M059J (cell line): ENCODE data around the gene PLA2G2C. TPM values are rescaled to one million over a fixed set of nuclear protein-coding genes. Genes with fewer than 3 reads are reported as not detected.
A peak's percentile ranks its signal among the peaks of the same experiment; 100 is the strongest.

Experiments used
- DNase-seq: peaks from one replicate; pipeline ENCODE4 v3.0.0-alpha.2; 2012; ENCODE audit warnings: low read depth
- total RNA-seq: library from RNA; depleted of rRNA; stranded (reverse); fragments of >200 nt; shearing (Covaris generic); gene quantifications from 2 replicates; pipeline ENCODE4 v1.2.3, GENCODE V29; 2014

The PLA2G2C gene
- total RNA-seq, 1 experiment from 2014 or later = not detected

DNA sequence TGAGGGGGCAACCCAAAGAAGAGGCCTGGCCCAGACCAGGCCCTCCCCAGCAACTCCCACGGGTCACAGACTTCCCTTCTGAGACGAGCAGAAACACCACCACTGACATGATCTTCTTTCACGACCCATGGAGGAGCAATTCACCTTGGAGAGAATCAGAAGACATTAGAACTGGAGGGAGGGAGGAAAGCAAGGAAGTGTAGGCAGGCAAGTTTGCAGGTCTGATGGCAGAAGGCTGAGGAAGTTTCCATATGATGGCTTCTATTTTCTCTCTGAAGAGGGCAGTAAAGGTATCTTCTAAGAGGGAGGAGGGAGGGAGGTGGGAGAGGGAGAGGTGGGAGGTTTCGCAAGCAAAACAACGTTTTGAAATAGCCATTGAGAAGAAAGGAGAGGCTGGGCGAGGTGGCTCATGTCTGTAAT is 1.8 kb downstream of the PLA2G2C start:
- no peak for DNase-seq

DNA sequence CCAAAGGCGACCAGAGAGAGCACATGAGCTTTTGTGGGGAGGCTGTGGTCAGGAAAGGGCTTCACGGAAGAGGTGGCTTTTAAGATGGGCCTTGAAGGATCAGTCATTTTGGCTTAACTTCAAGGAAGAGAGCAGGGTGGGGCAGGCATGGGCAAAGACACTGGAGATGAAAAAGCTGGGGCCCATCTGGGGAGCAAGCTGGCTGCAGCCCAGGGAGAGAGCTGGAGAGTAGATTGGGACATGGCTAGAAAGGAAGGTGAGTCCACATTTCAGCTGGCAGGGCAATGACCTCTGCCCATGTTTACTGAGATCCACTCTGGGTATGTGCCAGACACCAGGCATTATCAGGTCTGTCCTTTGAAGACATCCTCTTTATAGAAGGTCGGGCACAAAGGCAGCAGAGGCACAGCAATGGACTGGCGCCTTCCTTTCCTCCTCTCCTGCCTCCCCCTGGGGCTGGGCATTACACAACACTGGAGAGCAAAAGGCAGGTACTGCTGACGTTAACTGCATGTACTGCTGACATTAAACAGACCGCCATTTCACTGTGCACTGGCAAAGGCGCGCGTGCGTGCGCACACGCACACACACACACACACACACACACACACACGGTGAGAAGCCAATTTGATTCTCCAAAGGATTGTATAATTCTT is 2.6 kb downstream of the PLA2G2C start:
- no peak for DNase-seq

DNA sequence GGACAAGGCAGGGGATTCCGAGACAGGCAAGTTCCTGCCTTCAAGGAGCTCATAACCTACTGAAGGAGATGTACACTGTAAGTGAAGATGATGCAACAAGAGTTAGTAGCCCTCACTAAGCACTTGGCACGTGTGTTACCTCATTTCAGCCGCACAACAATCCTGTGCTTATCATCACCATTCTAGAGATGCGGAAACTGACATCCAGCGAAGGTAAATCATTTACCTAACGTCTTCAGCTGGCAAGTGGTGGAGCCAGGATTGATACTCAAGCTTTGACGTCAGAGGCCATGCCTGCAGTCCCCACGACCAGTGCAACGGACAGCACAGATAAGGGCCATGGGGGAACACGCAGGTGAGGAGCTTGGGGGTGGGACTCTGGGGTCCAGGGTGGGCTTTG is 3.3 kb downstream of the PLA2G2C start:
- DNase-seq = no peak

- DNase-seq = no peak
Observed at GRCh38 chr1:20182415-20182814, 3.9 kb downstream of the PLA2G2C start.

- DNase-seq = no peak
Observed at GRCh38 chr1:20180844-20181207, 5.5 kb downstream of the PLA2G2C start.

DNA sequence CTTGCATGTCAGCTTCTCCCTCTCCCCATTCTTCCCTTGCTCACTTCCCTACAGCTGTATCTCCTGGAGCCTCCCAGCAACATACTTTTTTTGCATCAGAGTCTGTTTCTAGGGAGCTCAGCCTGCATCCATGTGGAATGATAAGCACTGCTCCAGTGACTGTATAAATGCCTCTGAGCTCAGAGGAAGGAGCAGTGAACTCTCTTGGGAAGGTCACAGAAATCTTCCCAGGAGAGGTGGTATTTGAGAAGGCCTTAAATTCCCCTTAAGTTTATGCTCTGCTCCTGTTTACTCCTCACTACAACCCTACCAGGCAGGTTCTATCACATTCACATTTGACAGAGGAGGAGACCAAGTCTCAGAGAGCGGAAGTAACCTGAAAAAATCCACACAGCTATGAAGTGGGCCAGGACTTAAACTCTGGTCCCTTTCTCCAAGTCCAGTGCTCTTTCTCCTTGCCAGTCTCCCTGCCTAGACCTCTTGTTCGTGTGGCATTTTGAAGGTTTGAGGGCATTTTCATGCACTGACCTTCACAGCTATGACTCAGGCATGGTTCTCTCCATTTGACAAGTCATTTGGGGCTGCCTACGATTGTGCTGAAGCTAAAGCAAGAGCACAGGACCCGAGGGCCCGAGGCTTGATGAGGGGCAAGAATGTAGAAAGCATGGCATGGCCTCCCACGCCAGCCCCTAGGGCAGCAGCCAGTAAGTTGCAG is 6.0 kb downstream of the PLA2G2C start:
- DNase-seq = no peak

DNA sequence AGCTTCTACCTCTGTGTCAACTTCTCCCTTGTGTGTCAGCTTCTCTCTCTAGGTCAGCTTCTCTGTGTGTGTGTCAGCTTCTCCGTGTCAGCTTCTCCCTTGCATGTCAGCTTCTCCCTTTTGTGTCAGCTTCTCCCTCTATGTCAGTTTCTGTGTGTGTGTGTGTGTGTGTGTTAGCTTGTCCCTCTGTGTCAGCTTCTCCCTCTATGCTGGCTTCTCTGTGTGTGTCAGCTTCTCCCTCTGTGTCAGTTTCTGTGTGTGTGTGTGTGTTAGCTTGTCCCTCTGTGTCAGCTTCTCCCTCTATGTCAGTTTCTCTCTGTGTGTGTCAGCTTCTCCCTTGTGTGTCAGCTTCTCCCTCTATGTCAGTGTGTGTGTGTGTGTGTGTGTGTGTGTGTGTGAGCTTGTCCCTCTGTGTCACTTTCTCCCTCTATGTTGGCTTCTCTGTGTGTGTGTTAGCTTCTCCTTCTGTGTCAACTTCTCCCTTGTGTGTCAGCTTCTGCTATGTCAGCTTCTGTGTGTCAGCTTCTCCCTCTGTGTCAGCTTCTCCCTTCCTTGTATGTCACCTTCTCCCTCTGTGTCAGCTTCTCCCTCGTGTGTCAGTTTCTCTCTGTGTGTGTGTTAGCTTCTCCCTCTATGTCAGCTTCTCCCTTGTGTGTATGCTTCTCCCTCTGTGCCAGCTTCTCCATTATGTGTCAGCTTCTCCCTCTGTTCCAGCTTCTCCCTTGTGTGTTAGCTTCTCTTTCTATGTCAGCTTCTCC is 6.8 kb downstream of the PLA2G2C start:
- no peak for DNase-seq

- no peak for DNase-seq
Observed at GRCh38 chr1:20178634-20179370, 7.5 kb downstream of the PLA2G2C start.

- no peak for DNase-seq
Observed at GRCh38 chr1:20174937-20175666, 11.2 kb downstream of the PLA2G2C start.

DNA sequence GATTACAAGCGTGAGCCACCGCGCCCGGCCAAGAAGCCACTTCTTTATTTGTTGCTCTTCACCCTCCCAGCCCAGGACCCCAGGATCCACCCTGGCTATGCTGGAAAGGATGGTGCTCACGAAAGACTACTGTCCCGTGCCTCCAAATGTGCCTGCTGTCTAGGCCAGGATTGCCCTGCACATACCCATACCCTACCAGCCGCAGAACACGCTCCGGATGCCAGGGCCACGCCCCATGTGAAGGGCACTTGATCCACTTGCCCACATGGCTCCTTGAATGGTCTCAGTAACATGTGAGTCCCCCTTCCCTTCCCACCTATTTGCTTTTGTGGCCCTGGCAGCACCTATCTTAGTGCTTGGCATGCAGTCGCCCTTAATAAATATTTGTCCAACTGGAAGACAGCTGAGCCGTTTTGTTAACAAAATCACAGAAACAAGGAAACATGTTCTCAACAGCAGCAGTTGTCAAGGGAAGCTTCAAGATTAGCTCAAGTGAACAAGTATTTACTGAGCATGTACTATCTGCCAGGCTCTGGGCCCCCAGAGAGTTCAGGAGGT is 14.2 kb downstream of the PLA2G2C start:
- DNase-seq = no peak

DNA sequence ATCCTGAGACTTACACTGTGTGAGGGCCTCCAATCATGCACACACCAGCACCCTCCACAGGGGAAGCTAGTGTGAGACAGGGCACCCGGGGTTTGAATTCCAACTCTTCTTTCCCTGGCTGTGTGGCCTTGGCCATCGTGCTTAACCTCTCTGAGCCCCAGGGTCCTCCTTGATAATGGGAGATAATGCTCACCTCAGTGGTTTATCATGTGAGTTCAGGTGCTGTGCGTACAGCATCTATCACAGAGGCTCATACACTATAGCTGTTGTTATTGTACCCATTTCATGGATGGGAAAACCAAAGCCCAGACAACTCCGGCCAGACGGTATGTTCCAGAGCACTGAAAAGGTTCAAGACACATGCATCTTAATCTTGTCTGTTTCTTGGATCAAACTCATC is 16.4 kb downstream of the PLA2G2C start:
- no peak for DNase-seq

- DNase-seq = no peak
Observed at GRCh38 chr1:20168564-20169491, 17.5 kb downstream of the PLA2G2C start.

GRCh38 chr1:20167126-20167525 is 19.2 kb downstream of the PLA2G2C start:
- DNase-seq = no peak

DNA sequence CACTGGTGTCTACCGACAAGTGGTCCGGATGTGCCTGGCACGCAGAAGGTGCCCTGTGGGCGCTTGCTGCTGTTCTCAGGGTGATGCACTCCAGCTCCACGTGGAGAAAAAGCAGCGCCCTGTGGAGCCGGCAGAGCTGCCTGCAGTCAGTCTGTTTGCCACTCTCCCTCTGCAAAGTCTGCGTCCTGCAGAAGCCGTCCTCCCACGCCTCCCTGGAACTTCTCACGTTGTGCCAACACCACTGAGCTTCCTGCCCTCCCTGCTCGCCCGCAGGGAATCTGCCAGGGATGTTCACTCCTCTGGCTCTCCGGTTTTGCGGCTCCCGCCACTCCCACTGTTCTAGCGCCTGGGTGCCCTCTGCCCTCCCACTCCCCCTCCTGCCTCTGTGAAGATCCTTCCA is 20.3 kb downstream of the PLA2G2C start:
- DNase-seq = no peak

DNA sequence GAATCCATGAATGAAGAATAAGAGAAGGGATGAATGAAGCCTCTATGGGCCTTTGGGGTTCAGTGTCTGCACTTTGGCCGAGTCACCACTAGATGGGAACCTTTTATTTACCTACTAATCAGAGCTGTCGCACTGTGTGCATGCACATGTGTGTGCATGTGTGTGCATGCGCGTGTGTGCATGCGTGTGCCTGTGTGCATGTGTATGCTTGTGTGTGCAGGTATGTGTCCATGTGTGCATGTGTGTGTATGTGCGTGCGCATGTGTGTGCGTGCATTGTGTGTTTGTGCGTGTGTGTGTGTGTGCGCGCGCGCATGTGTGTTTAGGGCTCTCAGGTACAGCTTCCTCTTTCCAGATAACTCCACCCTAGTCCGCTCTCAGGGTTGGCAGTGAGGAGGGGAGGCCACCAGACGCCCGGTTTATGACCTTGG is 20.8 kb downstream of the PLA2G2C start:
- DNase-seq = peak; percentile 15

- DNase-seq = peak; percentile 21
Observed at GRCh38 chr1:20164694-20165202, 21.6 kb downstream of the PLA2G2C start.

DNA sequence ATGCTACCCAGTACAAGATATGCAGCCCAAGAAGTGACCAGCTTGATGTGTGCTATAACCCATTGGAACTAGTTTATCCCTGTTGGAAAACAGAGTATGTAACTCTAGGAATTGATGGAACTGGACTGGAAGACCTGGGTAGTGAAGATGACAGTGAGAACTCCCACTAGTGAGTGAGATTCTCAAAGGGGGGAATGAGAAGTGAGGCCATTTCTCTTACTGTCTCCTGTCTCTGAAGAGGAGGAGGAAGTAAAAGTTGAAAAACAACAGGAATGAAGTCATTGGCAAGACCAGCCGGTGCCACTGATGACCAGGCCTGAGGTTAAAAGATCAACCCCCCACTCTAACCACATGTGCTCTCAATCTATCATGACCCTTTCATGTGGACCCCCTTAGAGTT is 26.3 kb downstream of the PLA2G2C start:
- no peak for DNase-seq

- DNase-seq = no peak
Observed at GRCh38 chr1:20158358-20159070, 27.8 kb downstream of the PLA2G2C start.

GRCh38 chr1:20154301-20154831 is 32.0 kb downstream of the PLA2G2C start:
- no peak for DNase-seq
